Measurements from ENCODE around the gene SUCLG2.

- TF ChIP-seq ZNF211 (tag by site-specific recombination; IDR thresholded peaks at IDR 0.05; ENCODE audit: low read depth): no peak
- no peak for TF ChIP-seq CTCF (tag by site-specific recombination; IDR thresholded peaks at IDR 0.05)
- no peak for TF ChIP-seq SCRT1 (tag by site-specific recombination; IDR thresholded peaks at IDR 0.05; ENCODE audit: borderline replicate concordance)
- no peak for TF ChIP-seq ZNF292 (tag by site-specific recombination; IDR thresholded peaks at IDR 0.05; ENCODE audit: borderline replicate concordance, low read depth)
- TF ChIP-seq ZBTB1 (tag by site-specific recombination; IDR thresholded peaks at IDR 0.05): no peak
- TF ChIP-seq, protein P1, sequence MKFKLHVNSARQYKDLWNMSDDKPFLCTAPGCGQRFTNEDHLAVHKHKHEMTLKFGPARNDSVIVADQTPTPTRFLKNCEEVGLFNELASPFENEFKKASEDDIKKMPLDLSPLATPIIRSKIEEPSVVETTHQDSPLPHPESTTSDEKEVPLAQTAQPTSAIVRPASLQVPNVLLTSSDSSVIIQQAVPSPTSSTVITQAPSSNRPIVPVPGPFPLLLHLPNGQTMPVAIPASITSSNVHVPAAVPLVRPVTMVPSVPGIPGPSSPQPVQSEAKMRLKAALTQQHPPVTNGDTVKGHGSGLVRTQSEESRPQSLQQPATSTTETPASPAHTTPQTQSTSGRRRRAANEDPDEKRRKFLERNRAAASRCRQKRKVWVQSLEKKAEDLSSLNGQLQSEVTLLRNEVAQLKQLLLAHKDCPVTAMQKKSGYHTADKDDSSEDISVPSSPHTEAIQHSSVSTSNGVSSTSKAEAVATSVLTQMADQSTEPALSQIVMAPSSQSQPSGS (tag by site-specific recombination; IDR thresholded peaks at IDR 0.05; ENCODE audit: low read depth): no peak
- TF ChIP-seq, protein P2, sequence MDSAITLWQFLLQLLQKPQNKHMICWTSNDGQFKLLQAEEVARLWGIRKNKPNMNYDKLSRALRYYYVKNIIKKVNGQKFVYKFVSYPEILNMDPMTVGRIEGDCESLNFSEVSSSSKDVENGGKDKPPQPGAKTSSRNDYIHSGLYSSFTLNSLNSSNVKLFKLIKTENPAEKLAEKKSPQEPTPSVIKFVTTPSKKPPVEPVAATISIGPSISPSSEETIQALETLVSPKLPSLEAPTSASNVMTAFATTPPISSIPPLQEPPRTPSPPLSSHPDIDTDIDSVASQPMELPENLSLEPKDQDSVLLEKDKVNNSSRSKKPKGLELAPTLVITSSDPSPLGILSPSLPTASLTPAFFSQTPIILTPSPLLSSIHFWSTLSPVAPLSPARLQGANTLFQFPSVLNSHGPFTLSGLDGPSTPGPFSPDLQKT (IDR thresholded peaks at IDR 0.05; ENCODE audit: borderline replicate concordance, low read depth, low read length): no peak
Measured at GRCh38 chr3:67644827-67645226, 9.6 kb downstream of the SUCLG2 start.
